HepG2 (cell line): Measurements from ENCODE around the gene KAT2A. TPM values are rescaled to one million over a fixed set of nuclear protein-coding genes. Genes with fewer than 3 reads are reported as not detected.

Experiments
- ARID3A ChIP-seq: IDR thresholded peaks from 2 replicates; pipeline ENCODE4 v1.6.1; 2012; ENCODE audit warnings: low read depth, low read length, improper control_type of control experiment
- ARNTL ChIP-seq: sonication (generic); formaldehyde crosslinking; IDR thresholded peaks from 2 replicates; pipeline ENCODE4 v1.4.0; 2020; ENCODE audit warnings: mild to moderate bottlenecking, missing genetic modification reagents
- FOSL2 ChIP-seq: sonication (generic); formaldehyde crosslinking; IDR thresholded peaks from 2 replicates; pipeline ENCODE4 v1.4.0; 2020; ENCODE audit warnings: missing genetic modification reagents
- HNRNPL ChIP-seq: fragments of 200-400 bp; formaldehyde crosslinking; IDR thresholded peaks from 2 replicates; pipeline ENCODE4 v1.6.1; 2017; ENCODE audit warnings: mild to moderate bottlenecking, low read depth, low read length
- KDM4B ChIP-seq: sonication (generic); formaldehyde crosslinking; IDR thresholded peaks from 2 replicates; pipeline ENCODE4 v1.4.0; 2020; ENCODE audit warnings: missing genetic modification reagents
- NCOA2 ChIP-seq: sonication (generic); formaldehyde crosslinking; IDR thresholded peaks from 2 replicates; pipeline ENCODE4 v1.8.0; 2022; ENCODE audit warnings: inconsistent platforms
- NRL ChIP-seq: sonication (generic); formaldehyde crosslinking; IDR thresholded peaks from 2 replicates; pipeline ENCODE4 v1.5.0; 2020; ENCODE audit warnings: missing genetic modification reagents, mild to moderate bottlenecking, moderate library complexity, borderline replicate concordance
- SOX5 ChIP-seq: IDR thresholded peaks from 2 replicates; pipeline ENCODE4 v1.6.1; 2016; ENCODE audit warnings: borderline replicate concordance
- TFAP4 ChIP-seq: sonication (generic); IDR thresholded peaks from 2 replicates; pipeline ENCODE4 v1.6.1; 2016; ENCODE audit warnings: low read depth, borderline replicate concordance
- ZBTB38 ChIP-seq: sonication (generic); formaldehyde crosslinking; IDR thresholded peaks from 2 replicates; pipeline ENCODE4 v1.5.1; 2020; ENCODE audit warnings: mild to moderate bottlenecking, missing genetic modification reagents
- ZFP1 ChIP-seq: IDR thresholded peaks from 2 replicates; pipeline ENCODE4 v1.6.1; 2016
- ZFP36L1 ChIP-seq: sonication (generic); formaldehyde crosslinking; IDR thresholded peaks from 2 replicates; pipeline ENCODE4 v1.8.0; 2022; ENCODE audit warnings: mild to moderate bottlenecking, missing genetic modification reagents, moderate library complexity
- ZFX ChIP-seq: sonication (generic); formaldehyde crosslinking; IDR thresholded peaks from 2 replicates; pipeline ENCODE4 v1.4.0; 2020; ENCODE audit warnings: mild to moderate bottlenecking, low read depth, missing genetic modification reagents, moderate library complexity
- ZNF264 ChIP-seq: sonication (generic); formaldehyde crosslinking; IDR thresholded peaks from 2 replicates; pipeline ENCODE4 v1.4.0; 2020; ENCODE audit warnings: missing genetic modification reagents
- ZNF614 ChIP-seq: IDR thresholded peaks from 2 replicates; pipeline ENCODE4 v1.6.1; 2018; ENCODE audit warnings: missing biosample characterization, missing genetic modification reagents, inconsistent platforms, borderline replicate concordance
- ZNF709 ChIP-seq: sonication (generic); formaldehyde crosslinking; IDR thresholded peaks from 2 replicates; pipeline ENCODE4 v1.5.0; 2020; ENCODE audit warnings: mild to moderate bottlenecking, missing genetic modification reagents
- ZNF792 ChIP-seq: IDR thresholded peaks from 2 replicates; pipeline ENCODE4 v1.6.1; 2016
- polyA plus RNA-seq, 8 experiments: library from polyadenylated mRNA; depleted of rRNA in 3 of 8; stranded (reverse) in 7 of 8; unstranded in 1 of 8; fragments of >200 nt; fragmentation: Illumina TruSeq in 4 of 8; extraction: Trizol in 4 of 8; gene quantifications; 2 replicates each; pipeline versions ENCODE4 v1.2.1 to v1.2.3, GENCODE V29; 2011 to 2016; ENCODE audit warnings: low read depth in 4 of 8, missing spikeins in 1 of 8, mixed read lengths in 1 of 8; ENCODE audit not compliant: insufficient read depth in 1 of 8
- total RNA-seq, 5 experiments: library from RNA; depleted of rRNA; stranded (reverse); fragments of >200 nt; fragmentation: Illumina TruSeq; extraction: Trizol; gene quantifications; 2 replicates each; pipeline ENCODE4 v1.2.3, GENCODE V29; 2016; ENCODE audit warnings: low read depth in 1 of 5
- TF ChIP-seq, protein P1 (sequence below): sonication (generic); formaldehyde crosslinking; IDR thresholded peaks from 2 replicates; pipeline ENCODE4 v1.5.1; 2020; ENCODE audit warnings: mild to moderate bottlenecking, missing genetic modification reagents, moderate library complexity
- TF ChIP-seq, protein P2 (sequence below): IDR thresholded peaks from 2 replicates; pipeline ENCODE4 v1.6.1; 2016
- TF ChIP-seq, protein P3 (sequence below): IDR thresholded peaks from 2 replicates; pipeline ENCODE4 v1.6.1; 2016; ENCODE audit warnings: missing compliant biosample characterization, missing genetic modification reagents, borderline replicate concordance

Gene KAT2A
- total and polyA plus RNA-seq, 2 of the 13 experiments (the other 11 are each of a cell fraction or from before 2014, with no cell fraction given): 29.1 to 90.4 TPM

DNA sequence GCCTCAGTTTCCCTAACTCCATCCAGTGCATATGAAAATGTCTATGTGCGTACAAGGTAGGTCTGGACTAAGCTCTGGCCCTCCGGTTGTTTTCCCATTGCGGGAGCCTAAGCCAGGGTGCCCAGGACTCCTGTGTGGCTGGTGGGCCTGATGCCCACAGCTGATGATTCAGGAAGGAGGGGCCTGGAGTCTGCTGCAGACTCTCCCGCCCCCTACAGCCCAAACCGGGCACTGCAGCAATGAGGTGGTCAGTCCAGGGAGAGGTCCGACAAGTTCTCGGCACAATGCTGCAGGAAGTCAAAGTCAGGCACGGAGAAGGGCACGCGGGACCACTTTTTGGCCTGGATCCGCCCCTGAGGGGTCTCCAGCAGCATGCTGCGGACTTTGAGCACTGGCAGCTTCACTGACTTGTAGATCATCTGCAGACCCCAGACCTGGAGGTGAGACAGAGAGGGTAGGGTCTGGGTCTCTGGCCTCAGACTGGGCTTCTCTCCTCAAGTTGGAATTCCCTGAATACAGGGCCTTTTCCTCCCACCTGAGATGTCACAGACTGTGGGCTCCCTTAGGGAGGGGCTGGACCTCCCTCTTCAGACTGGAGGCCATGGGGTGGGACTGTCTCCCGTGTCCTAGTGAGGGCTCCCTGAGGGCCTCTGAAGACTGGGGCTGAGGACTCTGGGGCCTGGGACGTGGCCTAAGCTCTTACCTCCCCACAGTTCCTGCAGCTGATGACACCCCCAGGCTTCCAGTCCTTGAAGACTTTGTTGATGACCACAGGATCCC lies 19.5 kb downstream of the KAT2A start (continued):
- TF ChIP-seq ZNF614 (CRISPR knock-in tag): 0 out of 2 replicates have a peak, but pooled peaks have one; percentile 36
- 0 out of 2 replicates have a peak, but pooled peaks have one; percentile 51 for TF ChIP-seq ZNF792
- TF ChIP-seq ZFX (CRISPR knock-in tag): peak; percentile 12; the same call in 1 of the 2 replicates
- TF ChIP-seq NCOA2 (CRISPR knock-in tag): peak; percentile 22; the same call in 1 of the 2 replicates
- 0 out of 2 replicates have a peak, but pooled peaks have one; percentile 32 for TF ChIP-seq ZFP36L1
- TF ChIP-seq, protein P1, sequence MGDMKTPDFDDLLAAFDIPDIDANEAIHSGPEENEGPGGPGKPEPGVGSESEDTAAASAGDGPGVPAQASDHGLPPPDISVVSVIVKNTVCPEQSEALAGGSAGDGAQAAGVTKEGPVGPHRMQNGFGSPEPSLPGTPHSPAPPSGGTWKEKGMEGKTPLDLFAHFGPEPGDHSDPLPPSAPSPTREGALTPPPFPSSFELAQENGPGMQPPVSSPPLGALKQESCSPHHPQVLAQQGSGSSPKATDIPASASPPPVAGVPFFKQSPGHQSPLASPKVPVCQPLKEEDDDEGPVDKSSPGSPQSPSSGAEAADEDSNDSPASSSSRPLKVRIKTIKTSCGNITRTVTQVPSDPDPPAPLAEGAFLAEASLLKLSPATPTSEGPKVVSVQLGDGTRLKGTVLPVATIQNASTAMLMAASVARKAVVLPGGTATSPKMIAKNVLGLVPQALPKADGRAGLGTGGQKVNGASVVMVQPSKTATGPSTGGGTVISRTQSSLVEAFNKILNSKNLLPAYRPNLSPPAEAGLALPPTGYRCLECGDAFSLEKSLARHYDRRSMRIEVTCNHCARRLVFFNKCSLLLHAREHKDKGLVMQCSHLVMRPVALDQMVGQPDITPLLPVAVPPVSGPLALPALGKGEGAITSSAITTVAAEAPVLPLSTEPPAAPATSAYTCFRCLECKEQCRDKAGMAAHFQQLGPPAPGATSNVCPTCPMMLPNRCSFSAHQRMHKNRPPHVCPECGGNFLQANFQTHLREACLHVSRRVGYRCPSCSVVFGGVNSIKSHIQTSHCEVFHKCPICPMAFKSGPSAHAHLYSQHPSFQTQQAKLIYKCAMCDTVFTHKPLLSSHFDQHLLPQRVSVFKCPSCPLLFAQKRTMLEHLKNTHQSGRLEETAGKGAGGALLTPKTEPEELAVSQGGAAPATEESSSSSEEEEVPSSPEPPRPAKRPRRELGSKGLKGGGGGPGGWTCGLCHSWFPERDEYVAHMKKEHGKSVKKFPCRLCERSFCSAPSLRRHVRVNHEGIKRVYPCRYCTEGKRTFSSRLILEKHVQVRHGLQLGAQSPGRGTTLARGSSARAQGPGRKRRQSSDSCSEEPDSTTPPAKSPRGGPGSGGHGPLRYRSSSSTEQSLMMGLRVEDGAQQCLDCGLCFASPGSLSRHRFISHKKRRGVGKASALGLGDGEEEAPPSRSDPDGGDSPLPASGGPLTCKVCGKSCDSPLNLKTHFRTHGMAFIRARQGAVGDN (CRISPR knock-in tag): peak; percentile 67
- peak; percentile 91 for TF ChIP-seq TFAP4
- no peak for TF ChIP-seq ZNF709
- TF ChIP-seq, protein P2, sequence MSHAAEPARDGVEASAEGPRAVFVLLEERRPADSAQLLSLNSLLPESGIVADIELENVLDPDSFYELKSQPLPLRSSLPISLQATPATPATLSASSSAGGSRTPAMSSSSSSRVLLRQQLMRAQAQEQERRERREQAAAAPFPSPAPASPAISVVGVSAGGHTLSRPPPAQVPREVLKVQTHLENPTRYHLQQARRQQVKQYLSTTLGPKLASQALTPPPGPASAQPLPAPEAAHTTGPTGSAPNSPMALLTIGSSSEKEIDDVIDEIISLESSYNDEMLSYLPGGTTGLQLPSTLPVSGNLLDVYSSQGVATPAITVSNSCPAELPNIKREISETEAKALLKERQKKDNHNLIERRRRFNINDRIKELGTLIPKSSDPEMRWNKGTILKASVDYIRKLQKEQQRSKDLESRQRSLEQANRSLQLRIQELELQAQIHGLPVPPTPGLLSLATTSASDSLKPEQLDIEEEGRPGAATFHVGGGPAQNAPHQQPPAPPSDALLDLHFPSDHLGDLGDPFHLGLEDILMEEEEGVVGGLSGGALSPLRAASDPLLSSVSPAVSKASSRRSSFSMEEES (CRISPR knock-in tag): 0 out of 2 replicates have a peak, but pooled peaks have one; percentile 27
- TF ChIP-seq ZNF264: no peak
- peak; percentile 51; the same call in 1 of the 2 replicates for TF ChIP-seq NRL (CRISPR knock-in tag)
- TF ChIP-seq KDM4B (CRISPR knock-in tag): peak; percentile 47; the same call in 1 of the 2 replicates
- 0 out of 2 replicates have a peak, but pooled peaks have one; percentile 36 for TF ChIP-seq ZFP1 (CRISPR knock-in tag)
- TF ChIP-seq FOSL2 (CRISPR knock-in tag): peak; percentile 80
- TF ChIP-seq, protein P3, sequence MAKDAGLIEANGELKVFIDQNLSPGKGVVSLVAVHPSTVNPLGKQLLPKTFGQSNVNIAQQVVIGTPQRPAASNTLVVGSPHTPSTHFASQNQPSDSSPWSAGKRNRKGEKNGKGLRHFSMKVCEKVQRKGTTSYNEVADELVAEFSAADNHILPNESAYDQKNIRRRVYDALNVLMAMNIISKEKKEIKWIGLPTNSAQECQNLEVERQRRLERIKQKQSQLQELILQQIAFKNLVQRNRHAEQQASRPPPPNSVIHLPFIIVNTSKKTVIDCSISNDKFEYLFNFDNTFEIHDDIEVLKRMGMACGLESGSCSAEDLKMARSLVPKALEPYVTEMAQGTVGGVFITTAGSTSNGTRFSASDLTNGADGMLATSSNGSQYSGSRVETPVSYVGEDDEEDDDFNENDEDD: no peak
- TF ChIP-seq SOX5 (CRISPR knock-in tag): 0 out of 2 replicates have a peak, but pooled peaks have one; percentile 7
- peak; percentile 58; the same call in 1 of the 2 replicates for TF ChIP-seq ZBTB38 (CRISPR knock-in tag)
- TF ChIP-seq ARNTL: no peak
- TF ChIP-seq HNRNPL: 0 out of 2 replicates have a peak, but pooled peaks have one; percentile 56
- 0 out of 2 replicates have a peak, but pooled peaks have one; percentile 22 for TF ChIP-seq ARID3A
